NCI-H2171 (cell line): ENCODE results near the gene ADCY4.

Experiments
- DNase-seq: peaks from one replicate; lab custom pipeline; 2025; lab: John Stamatoyannopoulos, UW

The ADCY4 gene

DNA sequence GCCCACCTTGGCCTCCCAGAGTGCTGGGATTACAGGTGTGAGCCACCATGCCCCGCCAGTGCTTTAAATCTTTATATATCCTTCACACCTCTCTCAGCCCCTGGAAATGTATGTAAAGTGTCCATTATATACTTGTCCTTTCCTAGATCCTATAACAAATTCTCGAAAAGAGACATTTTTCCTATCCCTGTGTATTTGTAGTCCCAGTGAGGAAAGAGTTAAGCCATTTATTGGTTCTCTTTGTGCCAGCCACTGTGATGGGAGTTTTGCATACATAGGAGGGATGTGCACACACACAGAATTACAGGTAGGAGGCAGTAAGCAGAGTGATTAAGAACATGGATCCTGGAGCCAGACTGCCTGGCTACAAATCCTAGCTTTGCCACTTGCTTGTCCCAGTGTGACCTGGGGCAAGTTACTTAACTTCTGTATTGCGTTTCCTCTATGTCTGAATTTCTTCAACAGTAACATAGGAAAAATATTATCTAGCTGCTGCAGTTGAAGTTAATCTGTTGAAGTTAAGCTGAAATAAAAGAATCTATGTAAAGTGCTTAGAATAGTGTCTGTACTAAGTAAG lies 61.4 kb downstream of the ADCY4 start:
- no peak for DNase-seq

GRCh38 chr14:24272467-24272866 lies 62.4 kb downstream of the ADCY4 start:
- no peak for DNase-seq

DNA sequence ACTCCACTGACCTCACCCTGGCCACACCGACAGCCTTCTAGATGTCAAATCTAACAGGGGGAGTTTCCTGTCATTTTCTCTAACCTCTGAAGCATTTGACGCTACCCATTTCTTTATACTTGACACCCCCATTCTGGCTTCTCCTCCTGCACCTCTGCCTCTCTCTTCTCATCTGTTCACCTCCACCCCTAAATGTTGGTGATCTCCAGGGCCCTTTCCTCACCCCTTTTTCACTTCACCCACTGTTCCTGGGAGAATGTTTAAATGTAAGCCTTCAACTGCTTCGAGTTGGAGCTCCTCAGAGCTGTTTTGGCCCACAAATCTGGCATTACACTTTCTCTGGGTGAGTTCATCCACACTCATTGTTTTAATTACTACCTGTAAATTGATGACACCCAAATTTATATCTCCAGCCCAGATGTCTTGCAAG lies 63.0 kb downstream of the ADCY4 start:
- no peak for DNase-seq

DNA sequence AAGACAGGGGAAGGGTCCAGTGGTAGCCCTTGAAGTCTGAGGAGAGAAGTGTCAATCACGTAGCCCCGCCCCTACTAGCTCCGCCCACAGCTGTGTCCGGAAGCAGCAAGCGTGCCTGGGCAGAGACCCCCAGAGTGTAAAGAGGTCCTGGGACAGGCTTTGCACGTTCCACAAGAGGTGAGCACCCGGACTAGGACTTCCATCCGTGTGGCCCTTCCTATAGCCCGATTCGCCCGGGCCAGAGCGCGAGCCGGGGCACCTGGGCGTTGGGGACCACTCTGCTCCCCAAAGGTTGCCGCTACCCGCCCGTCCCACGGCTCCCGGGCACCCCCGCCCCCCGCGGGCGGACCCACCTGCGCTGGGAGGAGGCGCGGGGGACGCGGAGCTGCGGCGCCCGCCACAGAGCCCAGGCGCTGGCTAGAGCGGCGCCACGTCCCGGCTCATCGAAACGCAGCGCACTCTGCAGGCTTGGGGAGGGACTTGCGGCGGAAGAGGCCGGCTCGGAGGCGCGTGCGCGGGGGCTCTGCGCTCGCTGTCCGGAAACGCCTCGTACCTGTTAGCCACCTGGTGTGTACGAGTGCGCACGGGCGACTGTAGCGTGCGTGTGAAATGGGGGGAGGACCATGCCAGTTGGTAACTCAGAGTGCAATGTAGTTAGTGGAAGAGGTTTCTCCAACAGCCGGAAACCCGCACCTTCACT lies 63.6 kb downstream of the ADCY4 start, which contains the start of gene RABGGTA:
Gene RABGGTA, minus strand, starts transcription at position 464 of the 700 bp plus-strand sequence. CDS start 482 bp downstream, outside the sequence.
- DNase-seq = peak; percentile 98

GRCh38 chr14:24270537-24271133 lies 64.2 kb downstream of the ADCY4 start:
- DNase-seq = peak; percentile 22

DNA sequence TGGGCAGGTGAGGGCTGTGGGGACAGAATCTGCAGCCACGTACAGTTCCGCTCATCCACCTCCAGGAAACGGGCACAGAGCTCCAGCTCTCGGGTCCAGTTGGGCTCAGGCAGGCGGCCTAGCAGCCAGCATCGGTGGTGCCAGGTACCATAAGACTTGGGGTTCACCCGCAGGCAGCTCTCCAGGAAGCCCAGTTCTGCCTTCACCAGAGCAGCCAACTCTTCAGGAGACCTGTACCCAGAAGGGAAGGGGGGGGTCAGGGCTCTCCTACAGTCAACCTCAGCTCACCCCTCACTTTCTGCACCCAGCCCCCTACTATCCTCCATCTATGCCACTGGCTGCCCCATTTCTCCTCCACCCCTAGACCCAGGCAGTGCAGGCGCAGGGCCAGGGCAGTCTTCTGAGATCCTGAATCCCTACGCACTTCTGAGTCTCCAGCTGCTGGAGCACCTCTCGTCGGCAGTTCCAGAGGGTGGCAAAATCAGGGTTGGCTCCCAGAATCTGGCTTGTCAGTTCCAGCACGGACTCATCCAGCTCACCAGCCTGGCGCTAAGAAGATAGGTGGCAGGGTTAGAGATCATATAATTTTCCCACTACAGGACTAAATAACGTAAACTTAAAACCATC lies 64.8 kb downstream of the ADCY4 start:
- no peak for DNase-seq

DNA sequence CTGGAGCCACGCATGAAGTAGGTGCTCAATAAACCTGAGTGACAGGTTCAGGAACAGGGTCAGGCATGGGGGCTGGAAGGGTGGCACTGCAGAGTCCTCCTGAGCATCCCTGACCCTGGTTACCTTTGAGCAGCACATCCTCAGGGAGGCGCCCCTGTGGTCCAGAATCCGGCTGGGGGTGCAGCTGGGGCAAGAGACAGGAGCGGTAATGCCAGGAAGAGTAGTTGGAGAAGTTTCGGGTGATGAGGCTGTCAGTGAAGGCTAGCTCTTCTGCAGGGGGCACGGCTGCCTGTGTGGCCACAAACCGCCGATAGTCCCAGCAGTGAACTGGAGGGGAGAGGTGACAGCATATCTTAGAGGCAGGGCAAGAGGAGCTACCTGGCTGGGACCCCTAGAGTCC lies 65.5 kb downstream of the ADCY4 start:
- DNase-seq = no peak
